CD14-positive monocyte (primary cell): ENCODE data around the gene PCDHB9. TPM values are rescaled to one million over a fixed set of nuclear protein-coding genes. Genes with fewer than 3 reads are reported as not detected.
"Not testable (repeated sequence)": the region's sequence is repeated elsewhere in the genome, so short reads cannot be mapped to it uniquely, and the experiment has no call there.

Experiments used
- DNase-seq, 3 donors: peaks; one replicate each; pipeline ENCODE4 v3.0.0-alpha.2; 2011 to 2022
- H2AFZ ChIP-seq: 2 replicates; pipeline ENCODE4 v1.6.0; 2012; ENCODE audit warnings: mild to moderate bottlenecking, low read depth, low read length, inconsistent platforms; ENCODE audit not compliant: insufficient read depth, poor library complexity, severe bottlenecking
- H3K27ac ChIP-seq, 2 donors: 1 replicate in 1 of 2; 2 replicates in 1 of 2; pipeline ENCODE4 v1.5.1; 2012 to 2013; ENCODE audit warnings: low read length in 2 of 2, control low read depth in 1 of 2, inconsistent platforms in 1 of 2, low read depth in 1 of 2, mild to moderate bottlenecking in 1 of 2
- H3K27me3 ChIP-seq, 2 donors: one replicate each; pipeline versions ENCODE4 v1.6.0 to v1.6.1; 2011 to 2013; ENCODE audit warnings: low read length in 2 of 2; ENCODE audit not compliant: control insufficient read depth in 2 of 2, insufficient read depth in 2 of 2
- H3K36me3 ChIP-seq, 2 donors: replicated peaks in 1 of 2; 1 replicate in 1 of 2; 2 replicates in 1 of 2; pipeline versions ENCODE4 v1.5.1 to v1.6.1; 2012 to 2013; ENCODE audit warnings: low read length in 2 of 2, control low read depth in 1 of 2, inconsistent platforms in 1 of 2, mild to moderate bottlenecking in 1 of 2; ENCODE audit not compliant: insufficient read depth in 2 of 2, control insufficient read depth in 1 of 2
- H3K4me1 ChIP-seq, 2 donors: 1 replicate in 1 of 2; 2 replicates in 1 of 2; pipeline versions ENCODE4 v1.5.1 to v1.6.1; 2012 to 2013; ENCODE audit warnings: low read length in 2 of 2, control low read depth in 1 of 2, inconsistent platforms in 1 of 2, mild to moderate bottlenecking in 1 of 2, moderate library complexity in 1 of 2; ENCODE audit not compliant: insufficient read depth in 2 of 2, control insufficient read depth in 1 of 2
- H3K4me2 ChIP-seq: replicated peaks from 2 replicates; pipeline ENCODE3; 2012; ENCODE audit warnings: low read length, moderate library complexity, mild to moderate bottlenecking; ENCODE audit not compliant: poor library complexity, severe bottlenecking; ENCODE audit errors: extremely low read depth
- H3K4me3 ChIP-seq, 3 experiments: fragments of 200-600 bp in 1 of 3; sonication (generic) in 1 of 3; replicated peaks in 1 of 3; 1 replicate in 2 of 3; 2 replicates in 1 of 3; pipeline ENCODE4 v1.5.1; 2011 to 2013; ENCODE audit warnings: low read length in 3 of 3, mild to moderate bottlenecking in 3 of 3, control low read depth in 2 of 3, low read depth in 2 of 3, inconsistent platforms in 1 of 3, moderate library complexity in 1 of 3
- H3K79me2 ChIP-seq: 2 replicates; pipeline ENCODE4 v1.6.0; 2012; ENCODE audit warnings: mild to moderate bottlenecking, control low read depth, inconsistent platforms, low read length, moderate library complexity; ENCODE audit not compliant: insufficient read depth
- H3K9ac ChIP-seq: 2 replicates; pipeline ENCODE4 v1.6.0; 2017; ENCODE audit warnings: low read length, mild to moderate bottlenecking; ENCODE audit not compliant: insufficient read depth, poor library complexity, severe bottlenecking
- H3K9me3 ChIP-seq, 2 donors: replicated peaks in 1 of 2; 1 replicate in 1 of 2; 2 replicates in 1 of 2; pipeline versions ENCODE4 v1.5.1 to v1.6.1; 2012 to 2013; ENCODE audit warnings: low read length in 2 of 2, control low read depth in 1 of 2; ENCODE audit not compliant: control insufficient read depth in 1 of 2, insufficient read depth in 1 of 2
- H4K20me1 ChIP-seq: 2 replicates; pipeline ENCODE4 v1.6.0; 2012; ENCODE audit warnings: mild to moderate bottlenecking, low read length, control low read depth, moderate library complexity; ENCODE audit not compliant: insufficient read depth
- H3K27ac Mint-ChIP-seq, 7 donors: one replicate each; pipeline ENCODE4 v1.8.0; 2020; ENCODE audit warnings: mild to moderate bottlenecking in 7 of 7, mixed read lengths in 7 of 7, moderate library complexity in 6 of 7, inconsistent platforms in 2 of 7
- H3K27me3 Mint-ChIP-seq, 3 donors: one replicate each; pipeline ENCODE4 v1.8.0; 2021 to 2022; ENCODE audit warnings: low read depth in 3 of 3, mild to moderate bottlenecking in 3 of 3, mixed read lengths in 3 of 3, moderate library complexity in 3 of 3, inconsistent platforms in 1 of 3
- H3K36me3 Mint-ChIP-seq, 2 donors: one replicate each; pipeline ENCODE4 v1.8.0; 2020; ENCODE audit warnings: mixed read lengths in 2 of 2, inconsistent platforms in 1 of 2, mild to moderate bottlenecking in 1 of 2
- H3K4me1 Mint-ChIP-seq: one replicate; pipeline ENCODE4 v1.8.0; 2020; ENCODE audit warnings: mild to moderate bottlenecking, mixed read lengths
- H3K4me3 Mint-ChIP-seq, 2 donors: one replicate each; pipeline ENCODE4 v1.8.0; 2020; ENCODE audit warnings: mild to moderate bottlenecking in 2 of 2, mixed read lengths in 2 of 2, moderate library complexity in 1 of 2
- H3K9me3 Mint-ChIP-seq, 7 donors: one replicate each; pipeline ENCODE4 v1.8.0; 2020 to 2022; ENCODE audit warnings: mixed read lengths in 7 of 7, mild to moderate bottlenecking in 6 of 7, moderate library complexity in 6 of 7, inconsistent platforms in 2 of 7
- WGBS: methylation state at CpG from one replicate; pipeline ENCODE4 v1.1.5; 2013; ENCODE audit warnings: missing lambda C conversion rate; ENCODE audit not compliant: insufficient coverage; 5-methylcytosine and 5-hydroxymethylcytosine counted together
- intact Hi-C, 2 donors: fragments of 100-400 bp; cut with micrococcal nuclease; formaldehyde crosslinking; loops; one replicate each; pipeline versions ENCODE4 v1.15.0 to v1.15.1; 2023
- polyA plus RNA-seq, 3 donors: library from polyadenylated mRNA; depleted of rRNA in 1 of 3; unstranded in 2 of 3; stranded (reverse) in 1 of 3; fragments of 300-500 nt in 2 of 3; fragments of >200 nt in 1 of 3; fragmentation: Illumina TruSeq in 2 of 3; gene quantifications; 1 replicate in 2 of 3; 2 replicates in 1 of 3; pipeline ENCODE4 v1.2.3, GENCODE V29; 2012 to 2021
- TF ChIP-seq, protein P1 (sequence below): fragments of 200-600 bp; IDR thresholded peaks from one replicate; pipeline ENCODE4 v1.8.0; 2022; ENCODE audit warnings: antibody characterized with exemption, mild to moderate bottlenecking

PCDHB9 gene
- polyA plus RNA-seq, 3 donors: not detected

DNA sequence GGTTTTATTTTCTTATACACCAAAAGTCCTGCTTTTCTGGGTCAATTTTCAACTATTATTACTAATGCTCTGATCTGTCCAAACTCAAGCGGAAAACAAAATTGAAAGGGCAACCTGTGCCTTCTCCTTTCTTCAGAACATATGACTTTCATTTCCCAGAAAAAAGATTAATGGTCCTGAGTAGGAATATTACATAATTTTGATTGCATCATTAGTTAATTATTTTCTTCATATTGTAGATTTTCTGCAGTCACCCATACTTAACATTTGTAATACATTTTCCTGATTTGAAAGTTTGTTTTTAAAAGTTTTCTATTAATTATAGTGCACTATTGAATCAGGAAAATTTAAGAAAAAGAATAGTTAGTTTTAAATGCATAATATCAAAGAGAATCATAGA lies 11.0 kb upstream of the PCDHB9 start:
- no peaks in the 10 kb centered on the region for H3K4me1 Mint-ChIP-seq
- H3K36me3 Mint-ChIP-seq: peaks cover 0 to 2% of the 10 kb centered on the region in 2 donors
- Histone ChIP-seq H3K36me3 (no peaks in the 10 kb centered on the region), H4K20me1 (no peaks in the 10 kb centered on the region), H3K27ac (no peak overlapping the region), H2AFZ (no peak overlapping the region), H3K4me2 (no peak overlapping the region), H3K9ac (no peak overlapping the region), H3K9me3 (peaks cover 47 to 66% of the 10 kb centered on the region in 2 donors), H3K4me3 (no peak overlapping the region), H3K79me2 (no peaks in the 10 kb centered on the region), H3K27me3 (peaks cover 8 to 9% of the 10 kb centered on the region in 2 donors), H3K4me1 (no peaks in the 10 kb centered on the region)
- H3K27ac Mint-ChIP-seq: no peak overlapping the region
- WGBS: no CpG with 5 or more reads among the region's 1 CpG
- H3K27me3 Mint-ChIP-seq: peaks cover 2 to 15% (median 10%) of the 10 kb centered on the region in 3 donors
- peaks cover 23 to 39% (median 32%) of the 10 kb centered on the region in 7 donors for H3K9me3 Mint-ChIP-seq
- H3K4me3 Mint-ChIP-seq: no peak overlapping the region
- no peak for DNase-seq
- intact Hi-C loops: no loop called here
- TF ChIP-seq, protein P1, sequence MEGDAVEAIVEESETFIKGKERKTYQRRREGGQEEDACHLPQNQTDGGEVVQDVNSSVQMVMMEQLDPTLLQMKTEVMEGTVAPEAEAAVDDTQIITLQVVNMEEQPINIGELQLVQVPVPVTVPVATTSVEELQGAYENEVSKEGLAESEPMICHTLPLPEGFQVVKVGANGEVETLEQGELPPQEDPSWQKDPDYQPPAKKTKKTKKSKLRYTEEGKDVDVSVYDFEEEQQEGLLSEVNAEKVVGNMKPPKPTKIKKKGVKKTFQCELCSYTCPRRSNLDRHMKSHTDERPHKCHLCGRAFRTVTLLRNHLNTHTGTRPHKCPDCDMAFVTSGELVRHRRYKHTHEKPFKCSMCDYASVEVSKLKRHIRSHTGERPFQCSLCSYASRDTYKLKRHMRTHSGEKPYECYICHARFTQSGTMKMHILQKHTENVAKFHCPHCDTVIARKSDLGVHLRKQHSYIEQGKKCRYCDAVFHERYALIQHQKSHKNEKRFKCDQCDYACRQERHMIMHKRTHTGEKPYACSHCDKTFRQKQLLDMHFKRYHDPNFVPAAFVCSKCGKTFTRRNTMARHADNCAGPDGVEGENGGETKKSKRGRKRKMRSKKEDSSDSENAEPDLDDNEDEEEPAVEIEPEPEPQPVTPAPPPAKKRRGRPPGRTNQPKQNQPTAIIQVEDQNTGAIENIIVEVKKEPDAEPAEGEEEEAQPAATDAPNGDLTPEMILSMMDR: no peak

DNA sequence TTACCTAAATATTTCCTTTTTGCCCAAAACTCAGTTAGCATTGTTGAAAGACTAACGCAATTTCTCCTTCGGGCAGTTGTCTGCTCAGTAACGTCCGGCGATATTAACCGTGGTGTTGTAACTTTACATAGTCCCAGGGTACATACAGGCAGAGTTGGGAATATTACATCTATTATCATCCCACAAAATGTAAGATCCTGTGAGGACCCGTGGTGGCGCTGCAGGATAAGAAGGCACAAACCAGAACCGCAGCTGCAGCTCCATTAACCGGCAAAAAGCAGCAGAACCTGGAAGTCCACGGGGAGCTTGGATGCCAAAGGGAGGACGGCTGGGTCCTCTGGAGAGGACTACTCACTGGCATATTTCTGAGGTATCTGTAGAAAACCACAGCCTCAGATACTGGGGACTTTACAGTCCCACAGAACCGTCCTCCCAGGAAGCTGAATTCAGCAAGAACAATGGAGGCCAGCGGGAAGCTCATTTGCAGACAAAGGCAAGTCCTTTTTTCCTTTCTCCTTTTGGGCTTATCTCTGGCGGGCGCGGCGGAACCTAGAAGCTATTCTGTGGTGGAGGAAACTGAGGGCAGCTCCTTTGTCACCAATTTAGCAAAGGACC lies 9.3 kb upstream of the PCDHB9 start, which contains the start of gene PCDHB8:
TSS of gene PCDHB8 (plus strand) at position 214 of the 615 bp plus-strand sequence. CDS start at position 459, 245 bp downstream.
- H3K27ac Mint-ChIP-seq, H3K27ac ChIP-seq, H3K4me1 ChIP-seq, H3K79me2 ChIP-seq, H3K9ac ChIP-seq, DNase-seq, intact Hi-C loops, H3K4me1 Mint-ChIP-seq, H3K4me3 Mint-ChIP-seq, H3K36me3 ChIP-seq, H2AFZ ChIP-seq, H3K4me3 ChIP-seq, H3K36me3 Mint-ChIP-seq, H3K4me2 ChIP-seq, H4K20me1 ChIP-seq: not testable (repeated sequence)
- Histone ChIP-seq H3K27me3 (peaks cover 8 to 14% of the 10 kb centered on the region in 2 donors), H3K9me3 (peaks cover 53 to 69% of the 10 kb centered on the region in 2 donors)
- H3K27me3 Mint-ChIP-seq: peaks cover 2 to 21% (median 10%) of the 10 kb centered on the region in 3 donors
- peaks cover 18 to 39% (median 38%) of the 10 kb centered on the region in 7 donors for H3K9me3 Mint-ChIP-seq
- WGBS: no CpG with 5 or more reads among the region's 18 CpGs

DNA sequence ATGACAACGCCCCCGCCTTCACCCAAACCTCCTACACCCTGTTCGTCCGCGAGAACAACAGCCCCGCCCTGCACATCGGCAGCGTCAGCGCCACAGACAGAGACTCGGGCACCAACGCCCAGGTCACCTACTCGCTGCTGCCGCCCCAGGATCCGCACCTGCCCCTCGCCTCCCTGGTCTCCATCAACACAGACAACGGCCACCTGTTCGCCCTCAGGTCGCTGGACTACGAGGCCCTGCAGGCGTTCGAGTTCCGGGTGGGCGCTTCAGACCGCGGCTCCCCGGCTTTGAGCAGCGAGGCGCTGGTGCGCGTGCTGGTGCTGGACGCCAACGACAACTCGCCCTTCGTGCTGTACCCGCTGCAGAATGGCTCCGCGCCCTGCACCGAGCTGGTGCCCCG lies 7.6 kb upstream of the PCDHB9 start:
- DNase-seq, H4K20me1 ChIP-seq, H3K36me3 Mint-ChIP-seq, H3K4me3 Mint-ChIP-seq, H3K4me3 ChIP-seq, intact Hi-C loops, H3K27ac Mint-ChIP-seq, H3K9ac ChIP-seq, H3K79me2 ChIP-seq, H3K36me3 ChIP-seq, H3K4me2 ChIP-seq, H3K4me1 Mint-ChIP-seq, H3K4me1 ChIP-seq, H3K27ac ChIP-seq, H2AFZ ChIP-seq: not testable (repeated sequence)
- Mint-ChIP-seq H3K9me3 (peaks cover 14 to 35% (median 32%) of the 10 kb centered on the region in 7 donors), H3K27me3 (peaks cover 2 to 25% (median 9%) of the 10 kb centered on the region in 3 donors)
- Histone ChIP-seq H3K9me3 (peaks cover 46 to 65% of the 10 kb centered on the region in 2 donors), H3K27me3 (peaks cover 8 to 16% of the 10 kb centered on the region in 2 donors)
- 52% methylated on average over 8 of the region's 39 CpGs for WGBS

DNA sequence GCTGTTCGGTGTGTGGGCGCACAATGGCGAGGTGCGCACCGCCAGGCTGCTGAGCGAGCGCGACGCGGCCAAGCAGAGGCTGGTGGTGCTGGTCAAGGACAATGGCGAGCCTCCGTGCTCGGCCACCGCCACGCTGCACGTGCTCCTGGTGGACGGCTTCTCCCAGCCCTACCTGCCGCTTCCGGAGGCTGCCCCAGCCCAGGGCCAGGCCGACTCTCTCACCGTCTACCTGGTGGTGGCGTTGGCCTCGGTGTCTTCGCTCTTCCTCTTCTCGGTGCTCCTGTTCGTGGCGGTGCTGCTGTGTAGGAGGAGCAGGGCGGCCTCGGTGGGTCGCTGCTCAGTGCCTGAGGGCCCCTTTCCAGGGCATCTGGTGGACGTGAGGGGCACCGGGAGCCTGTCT lies 7.1 kb upstream of the PCDHB9 start:
- H3K36me3 Mint-ChIP-seq, H3K9ac ChIP-seq, H3K36me3 ChIP-seq, H4K20me1 ChIP-seq, H2AFZ ChIP-seq, H3K4me3 ChIP-seq, H3K4me1 ChIP-seq, H3K4me2 ChIP-seq, H3K27ac ChIP-seq, H3K27ac Mint-ChIP-seq, H3K4me3 Mint-ChIP-seq, intact Hi-C loops, H3K4me1 Mint-ChIP-seq, DNase-seq, H3K79me2 ChIP-seq: not testable (repeated sequence)
- WGBS: 34% methylated on average over 16 of the region's 32 CpGs
- Mint-ChIP-seq H3K9me3 (peaks cover 14 to 38% (median 31%) of the 10 kb centered on the region in 7 donors), H3K27me3 (peaks cover 4 to 28% (median 12%) of the 10 kb centered on the region in 3 donors)
- Histone ChIP-seq H3K27me3 (peaks cover 8 to 20% of the 10 kb centered on the region in 2 donors), H3K9me3 (peaks cover 45 to 60% of the 10 kb centered on the region in 2 donors)
